GM19099 (cell line): Measurements from ENCODE around the gene RFX7.

Experiments used
- POLR2A ChIP-seq: IDR thresholded peaks from 3 replicates; pipeline ENCODE4 v1.6.1; 2011; ENCODE audit warnings: low read depth; ENCODE audit not compliant: insufficient read length; ENCODE audit errors: extremely low read depth

The RFX7 gene

DNA sequence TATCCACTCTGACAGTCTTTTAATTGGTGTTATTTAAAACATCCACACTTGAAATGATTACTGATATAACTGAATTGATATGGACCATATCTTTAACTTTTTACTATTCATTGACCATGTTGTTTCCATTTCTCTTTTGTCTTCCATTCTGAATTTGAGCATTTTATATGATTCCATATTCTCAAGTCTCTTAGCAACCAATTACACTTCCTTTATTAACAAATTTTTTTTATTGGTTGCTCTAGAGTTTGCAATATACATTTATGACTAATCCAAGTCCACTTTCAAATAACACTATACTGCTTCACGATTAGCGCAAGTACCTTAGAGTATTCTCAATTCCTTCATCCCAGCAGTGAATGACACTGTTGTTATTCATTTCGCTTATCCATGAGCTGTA lies 16.4 kb downstream of the RFX7 start:
- no peak for TF ChIP-seq POLR2A

DNA sequence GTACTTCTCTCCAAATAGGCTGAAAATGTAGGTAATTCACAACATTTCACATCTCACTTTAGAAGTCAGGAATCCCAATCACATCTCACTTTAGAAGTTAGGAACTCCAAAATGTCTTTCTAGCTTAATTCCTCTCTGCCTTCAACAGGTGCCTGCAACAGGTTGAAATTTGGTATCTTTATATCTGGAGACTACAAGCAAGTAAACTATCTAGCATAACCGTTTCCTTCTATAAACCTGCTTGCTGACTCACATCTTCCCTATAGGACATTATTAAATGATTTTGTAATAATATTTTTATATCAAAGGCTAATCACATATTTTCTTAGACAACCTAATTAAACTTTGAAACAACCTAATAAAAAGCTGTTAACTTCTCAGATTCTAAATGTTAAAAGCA lies 18.2 kb downstream of the RFX7 start:
- TF ChIP-seq POLR2A: no peak

DNA sequence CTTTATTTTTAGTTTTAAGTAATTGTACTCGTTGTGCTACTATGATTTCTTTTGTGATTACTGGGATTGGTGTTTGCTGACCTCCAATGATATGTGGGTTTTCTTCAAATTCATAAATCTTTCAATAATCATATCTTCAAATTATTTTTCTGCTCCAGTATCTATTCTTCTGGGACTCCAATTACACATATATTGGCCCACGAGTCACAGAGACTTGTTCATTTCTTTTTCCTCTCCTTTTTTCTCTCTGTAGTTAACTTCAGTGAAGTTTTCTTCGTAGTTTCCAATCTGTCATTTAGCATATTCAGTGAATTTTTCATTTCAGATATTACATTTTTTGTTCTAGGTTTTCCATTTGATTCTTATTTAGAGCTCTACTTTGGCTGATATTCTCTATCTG lies 21.4 kb downstream of the RFX7 start:
- no peak for TF ChIP-seq POLR2A

DNA sequence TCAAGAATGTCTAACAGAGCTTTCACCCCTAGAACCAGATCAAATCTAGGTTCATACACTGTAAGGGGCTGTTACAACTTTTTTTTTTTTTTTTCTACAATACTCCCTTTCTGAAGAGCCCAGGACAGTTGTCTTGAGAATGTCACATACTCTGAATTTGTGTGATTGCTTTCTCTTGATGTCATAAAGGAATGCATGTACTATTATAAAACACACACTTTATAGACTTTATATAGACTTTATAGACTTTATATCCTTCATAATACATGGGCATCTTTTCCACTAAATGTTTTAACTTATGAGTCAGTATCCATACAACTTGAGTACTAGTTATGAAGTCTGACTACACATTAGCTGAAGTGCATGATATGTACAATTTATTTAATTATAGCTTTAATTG lies 26.3 kb downstream of the RFX7 start:
- TF ChIP-seq POLR2A: no peak

DNA sequence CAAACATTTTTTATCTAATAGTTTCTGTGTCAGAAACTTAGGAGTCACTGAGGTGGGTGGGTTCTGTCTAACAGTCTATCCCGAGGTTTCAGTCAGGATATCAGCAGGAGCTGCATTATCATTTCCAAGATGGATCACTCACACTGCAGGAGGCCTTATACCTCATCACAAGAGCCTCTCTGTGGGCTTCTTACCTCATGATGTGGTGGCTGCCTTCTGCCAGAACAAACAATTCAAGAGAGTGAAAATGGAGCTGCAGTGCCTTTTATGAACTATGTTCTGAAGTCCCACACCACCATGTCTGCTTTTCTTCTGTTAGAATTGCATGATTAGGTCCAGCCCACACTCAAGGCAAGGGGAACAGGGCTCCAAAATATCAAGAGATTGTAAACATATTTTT lies 27.9 kb downstream of the RFX7 start:
- TF ChIP-seq POLR2A: no peak

DNA sequence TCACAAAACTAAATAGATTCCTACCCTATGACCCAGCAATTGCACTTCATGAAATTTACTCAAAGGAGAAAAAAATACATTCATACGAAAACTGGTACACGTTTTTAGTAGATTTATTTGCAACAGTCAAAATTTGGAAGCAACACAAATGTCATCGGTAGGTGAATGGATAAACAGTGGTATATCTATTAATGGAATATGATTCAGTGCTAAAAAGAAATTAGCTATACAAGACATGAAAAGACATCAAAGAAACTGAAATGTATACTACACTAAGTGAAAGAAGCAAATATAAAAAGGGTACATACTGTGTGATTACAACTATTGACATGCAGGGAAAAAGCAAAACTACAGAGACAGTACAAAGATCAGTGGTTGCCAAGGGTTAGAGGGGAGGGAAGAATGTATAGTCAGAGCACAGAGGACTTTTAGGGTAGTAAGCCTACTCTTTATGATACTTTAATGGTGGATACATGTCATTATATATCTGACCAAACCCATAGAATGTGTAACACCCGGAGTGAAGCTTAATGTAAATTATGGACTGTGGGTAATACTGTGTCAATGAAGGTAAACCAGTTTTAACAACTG lies 31.6 kb downstream of the RFX7 start:
- no peak for TF ChIP-seq POLR2A

DNA sequence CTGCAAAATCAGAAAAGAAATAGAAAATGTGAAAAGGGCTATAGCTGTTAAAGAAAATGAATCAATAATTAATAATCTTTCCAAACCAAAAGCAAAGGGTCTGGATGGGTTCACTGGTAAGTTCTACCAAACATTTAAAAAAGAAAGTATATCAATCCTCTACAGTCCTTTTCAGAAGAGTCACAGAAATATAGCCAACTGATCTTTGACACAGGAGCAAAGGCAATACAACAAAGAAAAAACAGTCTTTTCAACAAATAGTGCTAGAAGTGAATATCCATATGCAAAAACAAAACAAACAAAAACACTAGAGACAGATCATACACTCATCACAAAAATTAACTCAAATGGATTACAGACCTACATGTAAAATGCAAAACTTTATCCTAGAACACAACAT lies 32.6 kb downstream of the RFX7 start:
- TF ChIP-seq POLR2A: no peak

DNA sequence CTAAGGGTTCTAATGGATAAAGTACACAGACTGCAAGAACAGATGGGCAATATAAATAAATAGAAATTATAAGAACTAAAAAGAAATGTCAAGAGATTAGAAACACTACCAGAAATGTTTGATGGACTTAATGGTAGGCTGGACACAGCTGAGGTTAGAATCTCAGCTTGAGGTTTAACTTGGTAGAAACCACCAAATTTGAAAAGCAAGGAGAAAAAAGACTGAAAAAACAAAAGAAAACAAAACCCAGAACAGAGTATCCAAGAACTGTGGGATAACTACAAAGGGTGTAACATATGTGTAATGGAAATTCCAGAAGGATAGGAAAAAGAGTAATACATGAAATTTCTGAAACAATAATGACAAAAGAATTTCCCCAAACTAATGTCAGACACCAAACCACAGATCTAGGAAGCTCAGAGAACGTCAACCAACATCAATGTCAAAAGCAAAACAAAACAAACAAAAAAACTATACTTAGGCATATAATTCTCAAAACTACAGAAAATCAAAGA lies 35.0 kb downstream of the RFX7 start:
- TF ChIP-seq POLR2A: no peak

DNA sequence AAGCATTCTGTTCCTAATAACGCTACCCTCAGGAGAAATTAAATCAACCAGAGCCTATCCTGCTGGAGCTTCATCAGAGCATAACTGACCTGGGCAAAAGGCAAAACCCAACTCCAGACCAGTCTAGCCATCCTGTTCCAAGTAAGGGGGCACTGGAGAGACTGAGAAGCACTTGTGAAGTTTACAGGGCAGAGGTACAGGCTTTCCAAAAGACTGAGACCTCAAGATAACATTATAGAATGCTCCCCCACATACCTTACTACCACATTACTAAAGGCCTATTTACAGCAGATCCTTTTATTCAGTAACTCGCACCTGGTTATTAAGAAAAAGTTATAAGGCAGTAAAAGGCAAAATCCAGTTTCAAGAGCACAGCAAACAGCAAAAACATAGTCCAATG lies 35.5 kb downstream of the RFX7 start:
- TF ChIP-seq POLR2A: no peak

DNA sequence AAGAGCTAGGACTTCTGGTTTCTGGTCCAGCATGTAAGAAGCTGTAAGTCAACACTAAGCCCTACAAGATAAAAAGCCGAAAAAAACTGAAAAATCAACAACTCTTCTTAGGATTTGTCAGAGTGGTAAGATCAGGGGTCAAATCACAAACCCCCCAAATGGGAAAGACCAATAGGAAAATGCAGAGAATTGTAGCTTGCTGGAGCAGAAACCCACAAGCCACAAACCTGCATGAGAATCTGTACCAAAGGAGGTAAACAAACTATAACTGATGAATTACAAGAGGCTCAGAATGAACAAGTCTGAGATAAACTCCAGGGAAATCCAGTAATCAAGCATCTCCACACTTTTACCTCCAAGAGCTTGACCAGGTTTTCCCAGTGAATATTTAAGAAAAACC lies 36.0 kb downstream of the RFX7 start:
- no peak for TF ChIP-seq POLR2A

DNA sequence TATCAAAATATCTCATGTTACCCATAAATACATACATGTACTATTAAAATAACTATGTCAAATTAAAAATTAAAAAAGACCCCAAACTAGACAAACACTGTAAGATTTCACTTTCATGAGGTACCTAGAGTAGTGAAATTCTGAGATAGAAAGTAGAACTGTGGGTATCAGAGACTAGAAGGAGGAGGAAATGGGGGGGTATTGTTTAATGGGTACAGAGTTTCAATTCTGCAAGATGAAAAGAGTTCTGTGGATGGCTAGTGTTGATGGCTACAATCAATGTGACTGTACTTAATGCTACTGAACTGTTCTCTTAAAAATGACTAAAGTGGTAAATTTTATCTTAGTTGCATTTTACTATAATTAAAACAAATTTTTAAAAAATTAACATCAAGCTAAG lies 36.6 kb downstream of the RFX7 start:
- no peak for TF ChIP-seq POLR2A

DNA sequence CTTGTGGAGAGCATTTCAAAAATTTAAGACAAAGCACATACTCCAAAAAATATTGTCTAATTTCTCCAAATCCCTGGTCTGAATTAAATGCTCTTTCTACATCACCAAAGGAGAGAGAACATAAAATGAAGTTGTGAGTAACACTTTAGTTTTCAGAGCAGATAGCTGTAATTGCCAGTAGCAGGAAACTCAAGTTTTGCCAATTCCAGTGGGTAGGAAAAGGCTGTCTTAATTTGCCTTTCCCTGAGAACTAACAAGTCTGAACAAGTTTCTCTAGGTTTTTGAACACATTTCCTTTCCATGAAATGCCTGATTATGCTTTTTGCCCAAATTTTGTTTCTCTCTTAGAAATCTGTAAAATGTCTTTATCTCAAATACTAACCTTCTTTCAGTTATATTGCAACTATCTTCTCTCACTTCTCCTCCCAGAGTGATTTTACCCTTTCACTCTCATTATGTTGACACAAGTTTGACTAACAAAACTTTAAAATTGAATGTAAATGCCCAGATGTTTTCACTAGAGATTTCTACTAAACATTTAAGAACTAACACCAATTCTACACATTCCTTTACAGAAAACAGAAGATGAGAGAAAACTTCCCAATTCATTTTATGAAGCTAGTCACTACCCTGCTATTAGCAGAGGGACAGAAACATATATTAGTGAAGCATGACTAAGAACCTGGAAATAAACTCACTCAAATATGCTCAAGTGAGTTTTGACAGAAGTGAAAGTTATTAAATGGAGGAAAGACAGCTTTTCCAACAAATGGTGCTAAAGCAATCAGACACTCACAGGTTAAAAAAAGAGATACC lies 38.4 kb downstream of the RFX7 start:
- TF ChIP-seq POLR2A: no peak

DNA sequence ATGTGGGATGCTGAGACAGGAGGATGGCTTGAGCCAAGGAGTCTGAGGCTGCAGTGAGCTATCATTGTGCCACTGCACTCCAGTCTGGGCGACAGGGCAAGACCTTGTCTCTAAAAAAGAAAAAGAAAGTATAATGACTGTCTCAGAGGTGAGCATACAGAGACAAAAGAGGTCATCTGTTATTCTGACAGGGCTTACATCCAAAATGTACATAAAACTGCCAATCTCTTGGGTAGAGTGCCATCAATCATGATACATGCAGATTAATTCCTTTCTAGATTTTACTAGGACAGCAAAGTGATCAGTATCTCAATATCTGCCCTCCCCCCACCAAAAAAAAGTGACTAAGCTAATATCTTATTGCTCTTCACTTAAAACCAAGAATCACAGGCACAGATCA lies 41.0 kb downstream of the RFX7 start:
- no peak for TF ChIP-seq POLR2A

DNA sequence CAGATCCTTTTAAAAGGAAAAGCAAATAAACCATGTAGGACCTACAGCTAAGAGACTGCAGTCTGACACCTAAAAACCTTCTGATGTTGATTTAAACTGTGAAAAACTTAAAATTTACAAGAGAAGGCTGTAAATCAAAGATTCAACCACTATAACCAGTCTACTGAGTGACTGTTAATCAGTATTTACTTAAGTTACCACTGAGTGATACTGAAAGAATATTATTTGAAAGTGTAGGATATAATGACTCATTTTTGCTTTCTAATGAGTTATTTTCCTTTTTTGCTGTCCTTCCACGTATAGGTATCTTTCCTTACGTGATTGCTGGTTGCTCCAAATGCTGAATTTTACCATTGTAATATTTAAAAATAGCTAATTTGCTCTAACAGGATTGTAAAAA lies 44.6 kb downstream of the RFX7 start:
- TF ChIP-seq POLR2A: no peak

DNA sequence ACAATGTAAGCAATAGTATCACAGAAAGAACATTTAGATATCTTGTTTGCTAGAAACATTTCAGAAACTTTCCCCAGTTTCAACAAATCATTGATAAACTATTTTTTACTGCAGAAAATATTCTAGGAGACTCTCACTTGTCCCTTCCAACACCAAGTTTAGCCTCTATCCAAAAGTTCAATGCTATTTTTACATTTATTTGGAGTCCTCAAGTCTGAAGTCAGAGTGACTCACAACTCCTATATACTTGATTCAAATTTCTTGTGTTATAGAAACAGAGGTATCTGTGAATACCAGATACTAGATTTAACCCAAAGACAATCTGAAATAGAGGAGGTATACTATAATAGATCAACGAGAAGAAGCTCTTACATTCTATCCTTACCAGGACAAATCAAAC lies 49.6 kb downstream of the RFX7 start:
- TF ChIP-seq POLR2A: no peak

DNA sequence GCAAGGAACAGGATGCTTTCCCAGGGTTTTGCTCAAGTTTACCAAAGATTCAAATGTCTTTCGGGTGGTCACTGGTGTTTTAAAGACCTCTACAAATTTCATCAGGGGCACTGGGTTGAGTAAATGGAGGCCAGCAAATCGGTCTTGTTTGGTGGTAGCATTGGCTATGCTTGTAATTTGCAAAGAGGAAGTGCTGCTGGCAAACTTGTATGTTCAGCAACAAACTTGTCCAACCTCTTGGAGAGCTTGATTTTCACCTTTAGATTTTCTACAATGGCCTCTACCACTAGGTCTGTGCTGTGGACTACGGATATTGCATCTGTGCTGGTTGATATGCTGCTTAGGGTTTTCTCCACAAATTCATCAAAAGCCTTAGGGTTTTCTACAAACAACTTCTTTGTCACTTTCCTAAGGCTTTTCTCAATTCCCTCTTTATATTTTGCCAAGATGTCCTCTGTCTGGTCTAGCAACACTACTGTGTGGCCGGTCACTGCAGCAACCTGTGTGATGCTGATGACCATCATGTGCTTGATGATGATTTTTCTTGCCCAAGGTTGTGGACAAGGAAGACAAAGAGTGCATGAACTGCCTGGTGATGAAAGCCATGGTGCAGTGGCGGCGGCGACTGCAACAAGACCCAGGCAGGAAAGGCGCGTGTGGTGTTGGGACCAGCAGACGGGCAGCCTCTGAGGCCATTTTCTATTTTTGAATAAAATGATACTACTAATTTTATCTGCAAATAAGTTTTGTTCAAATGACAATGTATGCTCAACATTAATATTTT lies 50.8 kb downstream of the RFX7 start:
- TF ChIP-seq POLR2A: no peak

DNA sequence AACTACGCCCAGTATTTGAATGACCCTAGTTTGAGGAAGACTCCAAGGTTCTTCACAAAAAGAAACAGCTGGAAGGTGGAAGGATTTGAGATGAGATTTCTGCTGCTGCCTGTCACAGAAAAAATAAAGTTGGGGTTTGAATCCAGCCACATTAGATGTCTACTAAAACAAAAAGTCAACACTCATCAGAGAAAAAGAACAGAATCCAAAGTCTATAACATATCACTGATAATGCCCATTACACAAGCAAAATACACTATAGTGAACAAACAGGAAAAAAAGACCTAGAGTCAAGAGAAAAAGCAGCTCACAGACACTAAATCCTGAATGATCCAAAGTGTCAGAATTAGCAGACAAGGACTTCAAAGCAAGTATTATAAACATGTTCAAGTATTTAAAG lies 56.0 kb downstream of the RFX7 start:
- no peak for TF ChIP-seq POLR2A

DNA sequence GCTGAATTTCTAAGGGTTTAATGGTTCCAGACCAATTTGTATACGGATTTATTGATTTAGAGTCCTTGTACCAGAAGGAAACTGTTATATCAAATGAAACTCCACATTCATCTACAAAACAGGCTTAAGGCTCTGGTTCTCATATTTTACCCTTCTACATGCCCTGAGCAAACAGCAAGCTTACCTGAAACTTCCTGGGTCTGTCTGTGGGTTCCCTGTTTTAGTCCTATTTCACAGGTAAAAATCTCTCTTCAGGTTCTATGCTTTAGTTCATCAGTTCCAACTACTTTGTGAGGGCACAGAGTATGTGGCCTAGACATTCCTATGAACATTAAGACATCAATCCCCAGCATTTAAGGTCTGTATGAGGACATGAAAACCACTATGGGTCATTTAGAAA lies 57.7 kb downstream of the RFX7 start:
- no peak for TF ChIP-seq POLR2A
